ENCODE data around the gene ITGAX.

GRCh38 chr16:31325171-31325570 is 29.8 kb upstream of the ITGAX start:
- TF ChIP-seq YY1 (IDR thresholded peaks at IDR 0.05; ENCODE audit: insufficient read depth, insufficient read length) (no peak), ZNF274 (IDR thresholded peaks at IDR 0.05; ENCODE audit: low read depth, low read length) (no peak)
